ENCODE results near the gene ABCG4.

The ABCG4 gene

DNA sequence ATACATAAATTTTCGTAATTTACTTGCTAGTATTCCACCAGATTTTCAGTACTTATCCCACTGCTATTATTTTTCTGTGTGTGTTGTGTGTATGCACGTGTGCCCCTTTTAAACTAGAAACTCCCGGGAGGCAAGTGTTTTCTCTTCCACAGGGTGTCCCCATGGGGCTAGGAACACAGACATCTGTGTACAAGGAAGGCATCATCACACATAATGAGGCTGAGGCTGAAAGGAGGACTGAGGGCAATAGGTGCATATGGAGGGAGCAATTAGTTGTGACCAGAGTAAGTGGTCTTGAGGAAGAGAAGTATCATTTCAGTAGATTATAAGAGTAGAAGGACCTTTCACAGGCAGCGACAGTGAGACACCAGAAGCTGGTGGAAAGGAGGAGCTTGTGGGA, 45.1 kb upstream of the ABCG4 start:
- no peak for DNase-seq (ENCODE audit: low read depth)
- no peak for TF ChIP-seq CTCF (IDR thresholded peaks at IDR 0.05; ENCODE audit: insufficient read depth, low read depth, low read length, missing control alignments)
- H3K4me3 ChIP-seq (ENCODE audit: low read depth, low read length) = no peak overlapping the region

DNA sequence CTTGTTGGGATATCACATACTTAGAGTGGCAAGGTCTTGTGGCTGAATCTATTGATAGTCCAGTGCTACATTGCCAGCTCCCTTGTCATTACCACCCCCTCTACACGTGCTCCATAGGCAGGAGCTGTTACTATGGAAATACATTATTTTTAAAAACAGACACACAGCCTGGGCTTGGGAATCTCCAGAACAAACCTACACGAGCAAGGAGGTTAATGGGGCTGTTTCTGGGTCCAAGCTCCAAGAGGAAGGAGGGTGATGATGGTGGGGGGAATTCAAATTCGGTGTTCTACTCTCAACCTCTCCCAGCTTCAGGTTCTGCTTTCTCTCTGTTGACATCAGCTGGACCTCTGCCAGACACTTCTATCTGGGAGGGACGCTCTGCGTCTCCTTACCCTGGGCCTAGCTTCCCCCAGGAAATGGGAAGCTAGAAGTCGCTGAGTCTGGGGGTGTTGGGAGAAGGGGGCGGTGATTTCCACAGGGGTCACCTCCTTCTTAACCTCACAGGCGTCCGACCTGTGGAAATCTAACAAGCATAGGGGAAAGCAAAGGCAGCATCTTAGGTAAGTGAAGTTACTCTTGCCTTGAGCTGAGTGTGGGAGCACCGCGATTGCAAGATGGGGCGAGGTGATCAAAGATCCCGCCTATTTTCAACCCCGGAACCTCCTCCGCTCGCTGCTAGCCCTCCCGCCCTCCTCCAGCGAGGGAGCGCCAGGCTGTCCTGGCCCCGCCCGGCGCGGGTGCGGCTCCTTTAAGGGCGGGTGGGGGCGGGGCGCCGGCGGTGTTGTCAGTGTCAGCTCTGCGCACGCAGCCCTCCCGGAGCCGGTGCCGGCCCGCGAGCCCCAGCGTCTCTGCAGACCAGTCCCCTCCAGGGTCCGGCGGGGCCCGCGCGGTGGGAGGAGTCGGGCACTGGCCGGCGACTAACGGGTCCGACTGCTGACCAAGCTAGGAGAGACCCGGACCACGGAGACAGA, 42.0 kb upstream of the ABCG4 start, which contains the start of gene C2CD2L:
Gene C2CD2L (plus strand): TSS at position 781 of the 974 bp plus-strand sequence. CDS start 398 bp downstream, outside the sequence.
- DNase-seq (ENCODE audit: low read depth) = peak; percentile 97
- peak within 1 kb of the TSS; percentile 80 for H3K4me3 ChIP-seq (ENCODE audit: low read depth, low read length)
- TF ChIP-seq CTCF (IDR thresholded peaks at IDR 0.05; ENCODE audit: insufficient read depth, low read depth, low read length, missing control alignments) = no peak

DNA sequence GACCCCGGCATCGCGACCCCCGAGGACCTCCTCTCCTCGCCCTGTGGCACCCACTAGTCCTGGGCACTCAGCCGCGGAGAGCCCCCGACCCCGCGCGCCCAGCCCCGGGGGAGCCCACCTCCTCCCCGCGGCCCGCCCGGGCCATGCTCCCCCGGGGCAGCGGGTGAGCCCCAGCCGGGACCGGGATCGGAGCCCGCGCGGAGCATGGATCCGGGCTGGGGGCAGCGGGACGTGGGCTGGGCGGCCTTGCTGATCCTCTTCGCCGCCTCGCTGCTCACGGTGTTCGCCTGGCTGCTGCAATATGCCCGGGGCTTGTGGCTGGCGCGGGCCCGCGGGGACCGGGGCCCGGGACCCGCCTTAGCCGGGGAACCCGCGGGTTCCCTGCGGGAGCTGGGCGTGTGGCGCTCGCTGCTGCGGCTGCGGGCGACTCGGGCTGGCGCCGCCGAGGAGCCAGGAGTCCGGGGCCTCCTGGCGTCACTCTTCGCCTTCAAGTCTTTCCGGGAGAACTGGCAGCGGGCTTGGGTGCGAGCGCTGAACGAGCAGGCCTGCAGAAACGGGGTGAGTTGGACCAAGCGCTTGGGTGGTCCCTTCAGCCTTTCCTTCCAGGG, 41.2 kb upstream of the ABCG4 start:
- peak overlapping the region; percentile 80 for H3K4me3 ChIP-seq (ENCODE audit: low read depth, low read length)
- no peak for TF ChIP-seq CTCF (IDR thresholded peaks at IDR 0.05; ENCODE audit: insufficient read depth, low read depth, low read length, missing control alignments)
- no peak for DNase-seq (ENCODE audit: low read depth)

DNA sequence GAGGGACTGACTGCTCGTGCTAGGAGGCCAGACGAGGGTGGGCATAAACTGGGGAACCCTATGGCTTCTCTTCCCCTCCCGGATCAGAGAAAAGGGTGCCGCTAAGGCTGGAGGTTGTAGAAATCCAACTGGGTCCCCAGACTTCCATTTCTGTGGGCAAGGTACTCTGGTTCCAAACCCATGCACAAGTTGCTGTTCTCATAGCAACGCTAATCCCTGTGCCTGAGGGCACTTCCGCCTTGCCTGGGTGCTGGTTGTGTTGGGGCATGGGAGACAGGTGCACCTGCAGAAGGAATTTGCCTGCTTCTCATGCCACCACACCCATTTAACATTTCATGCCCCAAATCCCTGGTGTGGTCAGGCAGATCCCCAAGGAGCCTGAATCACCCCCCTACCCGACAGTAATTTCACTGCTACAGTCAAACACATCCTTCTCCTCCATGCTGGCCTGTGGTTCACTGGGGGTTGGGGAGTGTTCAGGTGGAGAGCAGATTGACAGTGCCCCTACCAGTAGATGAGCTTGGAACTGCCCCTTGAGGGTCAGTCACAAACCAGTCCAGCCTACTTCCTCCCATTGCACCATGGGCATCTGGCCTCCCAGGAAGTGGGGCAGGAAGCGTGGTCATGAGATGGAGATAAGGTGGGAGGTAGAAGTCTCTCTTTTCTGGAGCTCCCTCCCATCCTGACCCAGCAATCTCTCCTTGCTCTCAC, 40.6 kb upstream of the ABCG4 start:
- peak overlapping the region; percentile 80 for H3K4me3 ChIP-seq (ENCODE audit: low read depth, low read length)
- no peak for TF ChIP-seq CTCF (IDR thresholded peaks at IDR 0.05; ENCODE audit: insufficient read depth, low read depth, low read length, missing control alignments)
- peak; percentile 58 for DNase-seq (ENCODE audit: low read depth)

GRCh38 chr11:119108857-119109221, 40.0 kb upstream of the ABCG4 start:
- no peak for TF ChIP-seq CTCF (IDR thresholded peaks at IDR 0.05; ENCODE audit: insufficient read depth, low read depth, low read length, missing control alignments)
- H3K4me3 ChIP-seq (ENCODE audit: low read depth, low read length) = peak overlapping the region; percentile 80

GRCh38 chr11:119109843-119110242, 39.0 kb upstream of the ABCG4 start:
- no peak for DNase-seq (ENCODE audit: low read depth)
- no peak overlapping the region for H3K4me3 ChIP-seq (ENCODE audit: low read depth, low read length)
- no peak for TF ChIP-seq CTCF (IDR thresholded peaks at IDR 0.05; ENCODE audit: insufficient read depth, low read depth, low read length, missing control alignments)

More at GRCh38 chr11:119108857-119109221, 40.0 kb upstream of the ABCG4 start:
- no peak for DNase-seq (ENCODE audit: low read depth)

Data from GM12865 (cell line).